Measurements from ENCODE around the gene NEURL3.

NEURL3 gene

DNA sequence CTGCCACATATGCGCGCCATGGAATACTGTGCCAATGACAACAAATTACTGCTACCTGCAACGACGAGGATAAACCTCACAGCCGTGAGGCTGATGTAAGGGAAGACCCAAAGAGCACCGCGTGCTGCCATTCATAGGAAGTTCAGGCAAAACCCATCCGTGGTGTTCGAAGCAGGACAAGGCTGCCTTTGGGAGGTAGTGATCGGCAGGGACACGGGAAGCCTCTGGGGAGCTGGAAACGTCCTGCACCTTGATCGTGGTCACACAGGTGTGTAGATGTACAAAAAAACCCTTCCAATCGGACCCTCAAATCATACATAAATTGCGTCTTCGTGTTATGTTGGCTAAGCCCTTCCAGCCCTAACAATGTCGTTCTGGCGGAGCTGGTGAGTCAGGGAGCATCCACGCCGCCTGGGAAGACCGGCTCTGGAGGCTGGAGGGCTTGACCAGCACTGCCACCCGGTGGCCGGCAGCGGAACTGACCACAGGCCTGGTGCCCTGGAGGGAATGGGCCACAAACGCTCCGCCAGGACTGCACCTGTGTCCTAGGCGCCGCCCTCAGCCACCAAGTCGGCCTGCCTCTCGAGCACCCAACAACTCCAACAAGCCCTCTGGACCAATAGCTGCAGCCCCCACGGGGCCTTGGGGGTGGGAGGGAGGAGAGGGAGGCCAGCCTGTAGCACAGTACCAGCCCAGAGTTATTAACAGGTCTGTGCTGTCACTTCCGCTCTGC lies 4.1 kb upstream of the NEURL3 start:
- Histone ChIP-seq H3K9ac (peak overlapping the region in 2 of 11 experiments; percentile 23 to 48; a peak in 4 of 22 replicates), H3K9me3 (replicated peaks in 1 of 11) (no peaks in the 10 kb centered on the region), H4K20me1 (no peaks in the 10 kb centered on the region), H3K27ac (no peak overlapping the region; a peak in 1 of 22 replicates), H3K4me1 (peaks cover 20 to 34% (median 26%) of the 10 kb centered on the region in 10 experiments), H3K36me3 (no peaks in the 10 kb centered on the region), H3K4me3 (no peak overlapping the region), H3K27me3 (0 out of 22 replicates have a peak, but pooled peaks cover 0 to 4% (median 0%) of the 10 kb centered on the region in 11 experiments), H3K4me2 (peak overlapping the region; percentile 63 to 90 (median 76))
- TF ChIP-seq Cebpa-rat (IDR thresholded peaks at IDR 0.05): no peak

DNA sequence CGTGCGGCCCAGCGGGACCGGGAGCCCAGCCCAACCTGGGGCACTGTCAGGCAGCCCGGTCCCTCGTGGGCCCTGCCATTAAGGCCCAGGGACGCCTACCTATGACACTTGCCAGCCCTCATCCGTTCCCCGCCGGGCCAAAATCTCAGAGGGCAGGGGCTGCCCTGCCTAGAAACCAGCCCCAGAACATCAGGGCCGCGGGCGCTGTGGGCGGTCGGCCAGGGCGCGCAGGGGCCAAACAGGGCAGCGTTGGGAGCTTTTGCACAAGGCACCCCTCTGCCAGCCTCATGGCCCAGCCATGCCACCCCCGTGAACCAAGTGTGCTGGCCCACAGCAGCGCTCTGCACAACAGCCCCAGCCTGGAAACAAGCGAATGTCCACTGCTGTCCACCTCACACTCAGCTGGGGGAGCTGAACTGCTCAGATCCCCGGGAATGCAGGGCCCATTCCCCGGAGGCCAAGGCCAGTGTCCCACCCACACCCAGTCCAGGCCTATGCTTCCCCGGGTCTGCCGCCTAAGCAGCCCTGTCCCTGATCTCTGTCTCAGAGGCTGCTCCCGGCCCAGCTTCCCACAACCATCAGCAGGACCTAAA lies 3.5 kb upstream of the NEURL3 start:
- H3K27ac ChIP-seq: no peak overlapping the region

DNA sequence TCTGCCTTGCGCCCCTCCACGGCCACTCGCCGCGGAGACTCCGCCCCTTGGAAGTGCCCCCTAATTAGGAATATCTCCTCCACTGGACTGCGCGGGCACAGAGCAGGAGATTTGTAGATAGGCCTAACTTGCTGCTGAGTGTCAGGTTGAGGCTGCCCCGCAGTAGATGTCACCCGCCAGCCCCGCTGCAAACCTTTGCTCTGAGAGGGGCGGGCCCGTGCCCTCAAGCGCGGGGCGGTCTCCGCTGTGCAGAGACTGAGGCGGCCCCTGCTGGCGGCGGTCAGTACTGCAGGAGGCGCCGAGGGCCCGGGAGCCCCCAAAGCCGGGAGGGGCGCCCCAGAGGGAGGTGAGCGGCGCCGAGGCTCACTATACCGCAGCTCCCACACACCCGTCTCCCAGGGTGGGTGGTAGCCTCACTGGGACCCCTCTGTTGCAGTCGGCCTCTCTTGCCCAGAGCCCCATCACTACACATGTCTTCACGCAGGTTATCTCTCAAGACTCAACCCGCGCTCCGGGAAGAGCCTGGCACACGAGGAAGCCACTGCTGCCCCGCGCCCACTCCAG lies 2.9 kb upstream of the NEURL3 start:
- H3K9ac ChIP-seq: peak overlapping the region in 6 of 11 experiments; percentile 11 to 47 (median 29); a peak in 10 of 22 replicates
- no peak overlapping the region for H3K27ac ChIP-seq
- H3K4me1 ChIP-seq: peaks cover 31 to 47% (median 37%) of the 10 kb centered on the region in 10 experiments
- no peaks in the 10 kb centered on the region for H3K36me3 ChIP-seq
- no peaks in the 10 kb centered on the region for H3K9me3 ChIP-seq (replicated peaks in 1 of 11)
- H3K27me3 ChIP-seq: 0 out of 22 replicates have a peak, but pooled peaks cover 0 to 4% (median 0%) of the 10 kb centered on the region in 11 experiments
- peak overlapping the region in 5 of 10 experiments; percentile 15 to 38 (median 29); a peak in 3 of 20 replicates for H3K4me3 ChIP-seq
- TF ChIP-seq Cebpa-rat (IDR thresholded peaks at IDR 0.05): no peak
- H3K4me2 ChIP-seq: peak overlapping the region; percentile 63 to 90 (median 76)
- H4K20me1 ChIP-seq: no peaks in the 10 kb centered on the region

More for the DNA sequence above, 3.5 kb upstream of the NEURL3 start:
- Histone ChIP-seq H3K36me3 (no peaks in the 10 kb centered on the region), H3K9me3 (replicated peaks in 1 of 11) (no peaks in the 10 kb centered on the region), H3K4me3 (peak overlapping the region in 2 of 10 experiments; percentile 15 to 21; a peak in 1 of 20 replicates), H3K9ac (peak overlapping the region in 6 of 11 experiments; percentile 20 to 47 (median 36); a peak in 11 of 22 replicates), H3K27me3 (0 out of 22 replicates have a peak, but pooled peaks cover 0 to 4% (median 0%) of the 10 kb centered on the region in 11 experiments), H4K20me1 (no peaks in the 10 kb centered on the region), H3K4me1 (peaks cover 25 to 41% (median 32%) of the 10 kb centered on the region in 10 experiments), H3K4me2 (peak overlapping the region; percentile 63 to 90 (median 76))
- no peak for TF ChIP-seq Cebpa-rat (IDR thresholded peaks at IDR 0.05)

GRCh38 chr2:96506907-96507240 lies 1.7 kb upstream of the NEURL3 start:
- Histone ChIP-seq H3K4me2 (no peak overlapping the region), H3K9ac (no peak overlapping the region), H3K27ac (no peak overlapping the region), H3K36me3 (no peaks in the 10 kb centered on the region), H3K9me3 (replicated peaks in 1 of 11) (no peaks in the 10 kb centered on the region), H3K4me1 (peaks cover 42 to 58% (median 49%) of the 10 kb centered on the region in 10 experiments), H3K4me3 (no peak overlapping the region), H3K27me3 (0 out of 22 replicates have a peak, but pooled peaks cover 0 to 3% (median 0%) of the 10 kb centered on the region in 11 experiments), H4K20me1 (no peaks in the 10 kb centered on the region)
- TF ChIP-seq Cebpa-rat (IDR thresholded peaks at IDR 0.05): no peak

- H3K27me3 ChIP-seq: no peaks in the 10 kb centered on the region
- peak overlapping the region in 1 of 11 experiments; percentile 63; a peak in 1 of 22 replicates for H3K4me2 ChIP-seq
- TF ChIP-seq Cebpa-rat (IDR thresholded peaks at IDR 0.05): no peak
- no peaks in the 10 kb centered on the region for H3K9me3 ChIP-seq (replicated peaks in 1 of 11)
- H3K9ac ChIP-seq: no peak overlapping the region; a peak in 1 of 22 replicates
- H3K27ac ChIP-seq: no peak overlapping the region
- H3K36me3 ChIP-seq: no peaks in the 10 kb centered on the region
- no peaks in the 10 kb centered on the region for H4K20me1 ChIP-seq
- H3K4me3 ChIP-seq: no peak overlapping the region
- H3K4me1 ChIP-seq: peaks cover 48 to 65% (median 55%) of the 10 kb centered on the region in 10 experiments
Measured at GRCh38 chr2:96506016-96506906, 1.1 kb upstream of the NEURL3 start.

DNA sequence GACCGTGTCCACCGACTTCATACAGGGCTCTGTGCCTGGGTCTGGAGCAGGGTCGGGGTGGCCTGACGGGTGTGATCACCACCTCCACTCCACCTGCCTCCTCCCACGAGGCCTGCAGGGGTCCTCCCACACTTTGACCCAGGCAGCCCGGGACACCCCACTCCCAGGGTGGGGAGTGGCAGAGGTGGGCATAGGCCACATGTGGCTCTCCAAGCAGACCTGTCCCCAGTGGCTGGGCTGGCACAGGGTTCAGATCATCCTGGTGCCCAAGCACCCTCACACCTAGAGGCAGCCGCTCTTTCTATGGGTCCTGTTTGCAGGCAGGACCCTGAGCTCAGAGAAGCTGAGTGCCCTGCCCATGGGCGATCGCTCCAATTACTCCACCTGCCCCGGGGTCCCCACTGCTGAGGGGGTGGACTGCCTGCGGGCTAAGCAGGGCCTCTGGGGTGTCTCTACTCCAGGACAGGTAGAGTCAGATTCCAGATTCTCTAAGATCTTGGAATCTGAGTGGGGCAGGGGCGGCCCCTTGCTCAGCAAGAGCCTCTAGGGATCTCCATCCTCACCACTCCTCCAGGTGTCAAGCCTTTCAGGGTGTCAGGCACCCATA lies 1.4 kb downstream of the NEURL3 start:
- H3K4me3 ChIP-seq: no peak overlapping the region
- H3K4me2 ChIP-seq: peak overlapping the region; percentile 22 to 88 (median 67); a peak in 21 of 22 replicates

DNA sequence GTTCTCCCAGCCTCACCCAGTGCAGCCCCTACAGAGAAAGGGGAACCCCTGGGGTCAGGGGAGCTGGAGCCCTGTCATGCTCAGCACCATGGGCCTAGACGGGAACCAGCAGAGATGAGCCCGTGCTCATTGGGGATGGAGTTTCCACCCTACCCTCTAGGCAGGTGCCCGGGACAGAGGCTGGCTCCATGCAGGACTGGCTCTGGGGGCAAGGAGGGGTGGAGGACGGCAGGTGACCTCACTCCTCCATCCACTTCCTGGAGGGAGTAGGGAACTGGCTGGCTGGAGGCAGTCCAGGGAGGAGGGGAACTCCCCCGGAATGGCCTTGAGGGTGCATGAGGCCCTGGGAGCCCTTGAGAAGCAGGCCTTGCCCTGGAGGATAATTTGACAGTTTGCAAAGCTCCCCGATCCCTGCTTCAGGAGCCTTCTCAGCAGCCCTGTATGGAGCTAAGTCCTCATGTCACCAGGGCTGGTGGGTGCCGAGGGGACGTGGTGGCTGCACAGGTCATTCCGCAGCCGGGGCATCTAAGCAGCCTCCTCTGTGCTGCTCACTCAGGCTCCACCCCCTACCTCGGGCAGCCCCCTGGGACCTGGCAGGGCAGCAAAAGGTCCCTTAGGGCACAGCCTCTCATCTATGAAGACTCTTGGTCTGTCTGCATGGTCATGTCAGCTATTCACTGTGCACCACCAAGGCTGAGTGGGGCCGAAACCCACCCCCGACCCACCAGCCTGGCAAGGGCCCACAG lies 2.1 kb downstream of the NEURL3 start:
- peak overlapping the region in 1 of 11 experiments; percentile 55; a peak in 2 of 22 replicates for H3K27ac ChIP-seq
- H3K4me2 ChIP-seq: peak overlapping the region; percentile 22 to 88 (median 67)
- H3K9ac ChIP-seq: peak overlapping the region in 2 of 11 experiments; percentile 9 to 11; a peak in 2 of 22 replicates
- no peaks in the 10 kb centered on the region for H3K9me3 ChIP-seq (replicated peaks in 1 of 11)
- TF ChIP-seq Cebpa-rat (IDR thresholded peaks at IDR 0.05): no peak
- no peaks in the 10 kb centered on the region for H3K27me3 ChIP-seq
- no peaks in the 10 kb centered on the region for H3K36me3 ChIP-seq
- no peaks in the 10 kb centered on the region for H4K20me1 ChIP-seq
- peaks cover 32 to 56% (median 35%) of the 10 kb centered on the region in 10 experiments for H3K4me1 ChIP-seq
- H3K4me3 ChIP-seq: no peak overlapping the region

More for the DNA sequence above, 1.4 kb downstream of the NEURL3 start:
- peaks cover 39 to 63% (median 42%) of the 10 kb centered on the region in 10 experiments for H3K4me1 ChIP-seq
- no peaks in the 10 kb centered on the region for H3K27me3 ChIP-seq
- TF ChIP-seq Cebpa-rat (IDR thresholded peaks at IDR 0.05): no peak
- no peaks in the 10 kb centered on the region for H3K36me3 ChIP-seq
- H3K9me3 ChIP-seq (replicated peaks in 1 of 11): no peaks in the 10 kb centered on the region
- no peak overlapping the region for H3K27ac ChIP-seq
- H3K9ac ChIP-seq: peak overlapping the region in 2 of 11 experiments; percentile 9 to 11; a peak in 2 of 22 replicates
- no peaks in the 10 kb centered on the region for H4K20me1 ChIP-seq
